OCI-LY1 (cell line): ENCODE data around the gene FBN2.

Experiments used
- EZH2 ChIP-seq: fragments of 200-600 bp; sonication (generic), shearing (Covaris generic); IDR thresholded peaks from 2 replicates; pipeline ENCODE4 v1.8.0; 2017; ENCODE audit warnings: borderline replicate concordance, mixed run types, mild to moderate bottlenecking, antibody characterized with exemption, low read length, moderate library complexity, mixed read lengths
- TF ChIP-seq, protein P1 (sequence below): fragments of 200-600 bp; sonication (generic), shearing (Covaris generic); IDR thresholded peaks from 2 replicates; pipeline ENCODE4 v1.5.1; 2017; ENCODE audit warnings: mild to moderate bottlenecking, antibody characterized with exemption, low read length, moderate library complexity, mixed read lengths

- TF ChIP-seq, protein P1, sequence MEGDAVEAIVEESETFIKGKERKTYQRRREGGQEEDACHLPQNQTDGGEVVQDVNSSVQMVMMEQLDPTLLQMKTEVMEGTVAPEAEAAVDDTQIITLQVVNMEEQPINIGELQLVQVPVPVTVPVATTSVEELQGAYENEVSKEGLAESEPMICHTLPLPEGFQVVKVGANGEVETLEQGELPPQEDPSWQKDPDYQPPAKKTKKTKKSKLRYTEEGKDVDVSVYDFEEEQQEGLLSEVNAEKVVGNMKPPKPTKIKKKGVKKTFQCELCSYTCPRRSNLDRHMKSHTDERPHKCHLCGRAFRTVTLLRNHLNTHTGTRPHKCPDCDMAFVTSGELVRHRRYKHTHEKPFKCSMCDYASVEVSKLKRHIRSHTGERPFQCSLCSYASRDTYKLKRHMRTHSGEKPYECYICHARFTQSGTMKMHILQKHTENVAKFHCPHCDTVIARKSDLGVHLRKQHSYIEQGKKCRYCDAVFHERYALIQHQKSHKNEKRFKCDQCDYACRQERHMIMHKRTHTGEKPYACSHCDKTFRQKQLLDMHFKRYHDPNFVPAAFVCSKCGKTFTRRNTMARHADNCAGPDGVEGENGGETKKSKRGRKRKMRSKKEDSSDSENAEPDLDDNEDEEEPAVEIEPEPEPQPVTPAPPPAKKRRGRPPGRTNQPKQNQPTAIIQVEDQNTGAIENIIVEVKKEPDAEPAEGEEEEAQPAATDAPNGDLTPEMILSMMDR, result no peak
- no peak for TF ChIP-seq EZH2
These were observed 24.2 kb downstream of the FBN2 start for GRCh38 chr5:128513806-128514205.
